NCI-H748 treated with DMSO at 0.1 percent for 48 hours (cell line): ENCODE measurements around the gene AK1.
"Not testable (repeated sequence)": the region's sequence is repeated elsewhere in the genome, so short reads cannot be mapped to it uniquely, and the experiment has no call there.

Experiments
- DNase-seq: peaks from one replicate; lab custom pipeline; 2025; lab: John Stamatoyannopoulos, UW

Gene AK1

GRCh38 chr9:127847833-127848755 is 29.4 kb downstream of the AK1 start:
- DNase-seq = no peak

DNA sequence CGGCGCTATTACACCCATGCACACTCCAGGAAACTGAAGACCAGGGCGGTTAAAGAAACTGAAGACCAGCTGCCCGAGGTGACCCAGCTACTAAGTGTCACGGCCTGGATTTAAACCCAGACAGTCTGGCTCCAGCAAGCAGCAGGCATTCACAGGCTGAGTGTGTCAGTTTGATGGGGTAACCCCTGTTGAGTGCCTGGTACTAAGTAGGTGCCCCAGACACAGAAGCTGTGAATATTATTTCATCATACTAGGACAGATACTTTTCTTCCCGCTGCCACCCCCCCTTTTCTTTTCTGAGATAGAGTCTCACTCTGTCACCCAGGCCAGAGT is 30.3 kb downstream of the AK1 start:
- DNase-seq = no peak

DNA sequence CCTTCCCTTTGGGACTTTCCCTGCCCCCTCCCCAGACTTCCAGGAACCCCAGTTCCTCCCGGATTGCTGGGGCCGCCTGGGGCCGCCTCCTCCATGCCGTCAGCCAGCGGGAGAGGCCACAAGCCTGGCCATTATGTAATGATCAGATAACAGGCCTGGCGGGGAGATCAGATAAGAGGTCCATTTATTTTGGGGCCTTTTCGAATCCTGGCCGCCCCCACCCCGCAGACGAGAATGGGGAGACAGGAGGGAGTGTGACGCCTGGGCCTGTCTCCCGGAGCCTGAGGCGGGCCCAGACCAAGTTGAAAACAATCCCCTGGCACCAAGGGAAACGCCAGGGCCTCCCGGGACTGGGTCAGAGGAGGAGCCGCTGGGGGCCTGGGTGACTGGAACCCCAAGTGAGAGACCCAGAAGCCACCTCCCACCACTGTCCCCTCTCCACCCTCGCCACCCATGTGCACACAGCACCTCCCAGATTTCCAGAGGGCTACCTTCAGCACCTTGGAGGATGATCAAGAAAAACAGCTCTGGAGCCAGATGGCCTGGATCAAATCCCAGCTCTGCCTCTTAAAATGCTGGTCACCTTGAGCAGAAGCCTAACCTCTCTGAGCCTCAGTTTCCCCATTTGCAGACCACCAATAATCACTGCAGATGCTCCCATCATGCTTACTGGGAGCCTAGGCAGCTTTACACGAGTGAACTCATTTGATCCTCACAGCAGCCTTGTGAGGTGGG is 30.9 kb downstream of the AK1 start:
- DNase-seq = no peak

GRCh38 chr9:127845619-127846018 is 31.9 kb downstream of the AK1 start:
- DNase-seq = not testable (repeated sequence)

DNA sequence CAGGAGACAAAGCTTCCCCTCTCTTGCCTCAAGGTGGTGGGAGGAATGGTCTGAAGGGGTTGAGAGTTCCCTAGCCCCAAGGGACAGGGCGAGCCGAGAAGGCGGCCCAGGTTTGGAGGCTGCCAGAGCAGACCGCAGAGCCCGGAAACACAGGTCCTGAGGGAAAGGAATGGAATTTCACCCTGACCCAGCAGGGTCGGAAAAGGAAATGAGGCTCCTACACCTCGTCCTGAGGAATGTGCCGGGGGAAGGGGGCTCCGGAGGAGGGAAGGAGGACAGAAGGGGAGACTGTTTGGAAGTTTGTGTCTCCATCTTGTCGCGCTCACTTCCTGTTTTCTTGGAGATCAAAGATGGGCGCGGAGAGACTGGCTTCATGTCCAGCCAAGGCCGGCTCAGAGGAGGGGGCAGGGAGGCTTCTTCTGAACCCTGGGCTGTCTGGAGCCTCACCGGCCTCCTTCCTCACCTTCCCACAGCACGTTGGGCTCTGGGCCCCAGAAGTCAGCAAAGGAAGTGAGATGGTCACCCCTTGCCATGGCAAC is 32.6 kb downstream of the AK1 start:
- no peak for DNase-seq

DNA sequence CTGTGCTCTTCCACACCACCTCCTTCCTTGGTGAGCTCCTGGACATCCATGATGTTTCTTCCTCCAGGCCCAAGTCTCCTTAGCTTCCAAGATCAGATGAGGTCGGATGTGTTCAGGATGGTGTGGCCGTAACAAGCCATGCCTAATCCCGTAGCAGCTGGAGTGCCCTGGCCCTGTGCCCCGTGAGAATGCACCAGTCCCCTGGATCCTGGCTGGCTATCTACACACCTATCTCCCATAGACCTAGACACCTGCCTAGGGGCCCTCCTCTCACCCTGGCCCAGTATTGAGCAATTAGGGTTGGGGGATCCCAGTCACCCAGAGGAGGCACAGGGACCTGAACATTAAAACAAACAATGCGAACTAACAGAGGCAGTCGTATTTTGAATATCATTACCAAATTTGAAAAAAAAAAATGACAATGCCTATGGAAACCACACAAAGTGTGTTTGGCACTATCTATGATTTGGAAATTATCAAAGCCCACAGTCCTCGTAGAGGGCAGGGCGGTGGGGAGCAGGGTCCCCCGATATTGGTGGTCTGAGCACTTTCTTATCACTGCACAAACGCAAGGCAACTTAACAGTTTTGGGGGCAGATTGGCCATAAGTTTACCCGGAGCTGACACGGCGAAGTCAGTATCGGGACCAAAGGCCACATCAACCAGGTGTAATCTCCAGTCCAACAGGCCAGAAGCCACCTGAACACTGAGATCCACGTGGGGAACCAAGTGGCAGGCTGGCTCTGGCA is 36.2 kb downstream of the AK1 start:
- DNase-seq = no peak

DNA sequence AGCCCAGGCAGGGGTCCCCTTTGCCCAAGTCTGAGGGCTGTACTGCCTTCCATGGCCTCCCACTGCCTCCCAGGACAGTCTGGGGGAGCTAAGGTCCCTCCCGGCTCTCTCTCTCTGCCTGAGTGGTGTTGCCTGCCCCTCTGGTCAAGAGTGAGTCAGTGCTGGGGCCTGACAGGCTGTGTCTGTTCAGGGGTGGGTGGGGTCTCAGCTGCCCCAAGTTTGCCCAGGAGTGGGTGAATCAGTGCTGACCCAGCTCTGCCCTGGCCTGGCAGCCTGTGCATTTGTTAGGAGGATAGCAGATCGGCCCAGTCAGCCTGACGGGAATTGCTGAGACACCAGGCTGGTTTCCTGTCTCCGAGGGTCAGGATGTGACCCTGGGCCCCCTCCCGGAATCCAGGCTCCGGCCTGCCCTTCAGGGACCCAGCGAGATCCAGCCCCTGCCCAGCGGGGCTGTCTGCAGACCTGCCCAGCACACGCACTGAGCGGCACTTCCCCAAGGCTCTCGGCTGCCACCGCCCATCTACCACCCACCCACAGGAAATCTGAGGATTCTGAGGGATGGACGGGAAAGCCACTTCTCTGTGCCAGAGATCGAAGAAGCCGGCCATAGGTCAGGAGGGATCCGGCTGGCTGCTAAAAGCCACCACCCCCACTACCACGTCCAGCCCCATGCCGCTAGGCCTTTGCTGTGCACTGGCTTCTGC is 38.9 kb downstream of the AK1 start:
- DNase-seq = no peak

DNA sequence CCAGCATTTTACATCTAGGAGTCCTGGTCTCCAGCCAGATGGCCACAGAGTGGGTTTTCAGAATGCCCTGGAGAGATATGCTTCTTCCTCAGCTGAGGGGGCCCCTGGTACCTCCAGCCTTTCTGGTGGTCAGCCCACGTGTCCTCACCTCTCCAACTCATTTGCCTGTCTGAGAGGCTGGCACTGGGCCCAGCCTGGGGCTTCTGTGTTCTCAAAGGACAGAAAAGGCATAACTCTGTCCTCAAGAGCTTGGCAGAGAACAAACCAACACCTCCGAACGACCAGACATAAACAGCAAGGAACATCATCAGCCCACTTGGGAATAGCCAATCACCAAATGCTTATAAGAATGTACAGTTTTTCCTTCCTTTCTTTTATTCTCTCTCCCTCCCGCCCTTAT is 40.1 kb downstream of the AK1 start:
- DNase-seq = no peak

DNA sequence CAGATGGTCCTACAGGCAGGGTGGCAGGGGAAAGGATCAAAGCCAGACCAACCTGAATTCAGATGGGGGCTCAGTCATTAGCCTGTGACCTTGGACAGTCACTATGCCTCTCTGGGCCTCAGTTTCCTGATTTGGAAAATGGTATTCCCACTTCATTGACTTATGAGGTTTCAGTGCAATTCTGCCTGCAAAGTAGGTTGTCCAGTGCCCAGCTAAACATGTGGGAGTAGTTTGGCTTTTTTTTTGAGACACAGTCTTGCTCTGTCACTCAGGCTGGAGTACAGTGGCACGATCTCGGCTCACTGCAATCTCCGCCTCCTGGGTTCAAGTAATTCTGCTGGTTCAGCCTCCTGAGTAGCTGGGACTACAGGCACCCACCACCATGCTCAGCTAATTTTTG is 40.9 kb downstream of the AK1 start:
- DNase-seq = not testable (repeated sequence)

GRCh38 chr9:127835991-127836516 is 41.4 kb downstream of the AK1 start:
- DNase-seq = no peak

- no peak for DNase-seq
Observed at GRCh38 chr9:127833555-127833954, 43.9 kb downstream of the AK1 start.

DNA sequence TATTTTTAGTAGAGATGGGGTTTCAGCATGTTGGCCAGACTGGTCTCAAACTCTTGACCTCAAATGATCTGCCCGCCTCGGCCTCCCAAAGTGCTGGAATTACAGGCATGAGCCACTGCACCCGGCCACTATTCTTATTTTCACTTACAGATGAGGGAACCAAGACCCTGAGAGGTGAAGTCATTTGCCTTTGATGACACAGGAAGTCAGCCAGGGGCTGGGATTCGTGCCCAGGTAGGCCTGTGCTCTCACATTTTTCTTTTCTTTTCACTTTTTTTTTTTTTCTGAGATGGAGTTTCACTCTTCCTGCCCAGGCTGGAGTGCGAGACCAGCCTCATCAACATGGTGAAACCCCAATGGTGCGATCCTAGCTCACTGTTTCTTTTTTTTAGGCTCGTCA is 45.2 kb downstream of the AK1 start:
- DNase-seq = no peak

GRCh38 chr9:127829205-127829906 is 48.1 kb downstream of the AK1 start:
- DNase-seq = no peak

GRCh38 chr9:127828262-127829031 is 49.0 kb downstream of the AK1 start:
- DNase-seq = peak; percentile 25

DNA sequence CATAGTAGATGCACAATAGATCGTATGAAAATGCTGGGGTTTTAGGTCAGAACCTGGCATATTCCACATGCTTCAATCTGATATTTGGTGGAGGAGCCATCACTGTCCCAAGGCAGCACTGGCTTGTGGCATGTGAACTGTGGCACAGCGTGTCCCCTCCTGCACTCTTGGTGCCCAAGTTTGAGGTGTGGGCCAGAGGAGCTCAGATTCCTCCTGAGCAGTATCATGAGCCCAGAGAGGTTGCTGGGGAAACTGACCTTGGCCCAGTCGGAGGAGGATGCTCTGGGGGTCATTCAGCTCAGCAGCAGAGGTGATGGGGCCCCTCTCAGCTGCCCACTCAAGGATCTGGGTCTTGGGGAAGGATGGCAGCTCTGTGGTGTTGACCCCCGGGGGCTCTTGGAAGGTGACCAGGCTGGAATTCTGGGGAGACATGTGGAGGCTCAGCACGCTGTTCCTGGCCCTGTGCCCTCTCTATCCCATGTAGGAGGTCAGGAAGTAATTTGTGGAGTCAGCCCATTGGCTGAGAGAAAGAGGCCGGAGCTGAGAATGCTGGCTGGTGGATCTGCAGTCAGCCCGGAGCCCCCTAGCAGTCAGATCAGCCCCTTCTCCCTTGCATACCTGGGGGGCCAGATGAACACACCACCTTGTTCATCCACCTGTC is 51.1 kb downstream of the AK1 start:
- no peak for DNase-seq

DNA sequence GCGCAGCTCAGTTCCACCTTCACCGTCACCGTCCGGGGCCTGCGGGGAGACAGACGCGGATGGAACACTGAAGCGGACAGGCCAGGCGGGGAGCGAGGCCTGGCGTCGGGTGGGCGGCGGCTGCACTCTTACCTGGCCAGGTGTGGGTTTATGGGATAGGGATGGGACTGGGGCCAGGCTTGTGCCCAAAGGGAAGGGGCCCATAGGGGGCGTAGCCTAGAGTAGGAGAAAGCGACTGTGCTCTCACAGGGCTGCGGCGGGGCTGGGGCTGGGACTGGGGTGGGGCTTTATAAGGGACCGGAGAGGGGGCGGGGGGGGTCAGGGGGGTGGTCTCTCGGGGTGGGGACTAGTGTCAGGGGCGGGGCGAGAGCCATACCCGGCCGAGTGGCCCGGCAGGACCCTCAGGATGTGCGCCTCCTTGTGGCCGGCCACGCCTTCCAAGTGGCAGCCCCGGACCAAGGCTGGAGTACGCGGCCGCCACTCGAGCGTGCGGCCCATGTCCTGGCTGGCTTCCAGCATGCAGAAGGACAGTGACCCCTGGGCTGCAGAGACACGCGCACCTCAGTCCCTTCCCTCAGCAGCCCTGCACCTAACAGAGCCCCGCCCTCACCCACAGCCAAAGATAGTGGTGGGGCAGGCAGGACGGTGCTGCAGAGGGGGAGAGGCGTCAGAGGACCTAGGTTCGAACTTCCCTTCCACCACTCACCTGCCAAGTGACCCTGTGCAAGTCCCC is 52.0 kb downstream of the AK1 start:
- DNase-seq = no peak

DNA sequence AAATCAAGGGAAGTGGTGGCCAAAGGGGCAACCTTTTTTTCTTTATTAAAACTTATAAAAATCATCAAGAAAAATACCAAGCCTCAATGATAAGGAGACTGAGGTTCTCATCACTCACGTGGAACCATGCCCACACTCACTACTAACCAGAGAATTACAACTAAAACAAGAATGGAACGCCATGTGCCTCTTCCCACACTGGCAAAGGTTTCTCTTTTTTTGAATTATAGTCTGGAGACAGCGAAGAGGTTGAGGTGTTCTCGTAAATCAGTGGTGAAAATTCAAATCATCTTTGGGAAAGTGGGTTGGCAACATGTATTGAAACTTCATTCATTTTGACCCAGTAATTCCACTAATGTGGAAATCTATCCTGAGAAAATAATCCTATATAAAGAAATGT is 55.4 kb downstream of the AK1 start:
- DNase-seq = no peak

GRCh38 chr9:127818574-127818973 is 58.9 kb downstream of the AK1 start:
- no peak for DNase-seq

DNA sequence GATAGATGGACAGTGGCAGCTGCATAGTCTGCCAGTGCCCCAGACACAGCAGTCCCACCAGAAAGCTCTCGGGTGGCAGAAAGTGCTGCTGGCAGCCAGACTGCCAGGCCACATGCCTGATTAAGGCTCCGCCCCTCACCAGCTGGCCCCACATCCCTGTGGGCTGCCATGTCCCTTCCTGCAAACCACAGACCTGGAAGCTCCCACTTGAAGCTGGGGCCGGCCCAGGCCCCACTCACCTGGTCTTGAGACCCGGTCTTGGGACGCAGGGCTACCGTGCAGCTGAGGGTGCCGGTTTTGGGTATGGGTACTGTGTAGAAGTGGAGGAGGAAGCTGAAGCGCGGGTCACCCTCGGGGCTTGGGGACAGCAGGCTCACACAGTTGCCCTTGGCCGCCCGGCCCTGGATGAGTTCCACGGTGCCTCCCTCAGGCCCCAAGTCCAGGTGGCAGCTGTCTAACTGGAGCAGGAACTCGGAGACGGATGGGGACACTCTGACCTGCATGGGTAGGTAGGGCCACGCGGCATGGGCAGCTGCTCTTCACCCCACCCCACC is 59.5 kb downstream of the AK1 start:
- DNase-seq = no peak
